Muscle layer of duodenum (tissue), 2 donors: ENCODE results near the gene TBXA2R.

ENCODE experiments used
- H3K27ac ChIP-seq: one replicate; pipeline ENCODE4 v1.7.0; 2013; ENCODE audit warnings: mild to moderate bottlenecking, low read length
- H3K27me3 ChIP-seq: one replicate; pipeline ENCODE4 v1.7.0; 2013; ENCODE audit warnings: low read depth, mild to moderate bottlenecking, control low read depth, low read length
- H3K36me3 ChIP-seq, 2 donors: one replicate each; pipeline ENCODE4 v1.7.0; 2013; ENCODE audit warnings: low read length in 2 of 2, control low read depth in 1 of 2, mild to moderate bottlenecking in 1 of 2; ENCODE audit not compliant: insufficient read depth in 2 of 2, control insufficient read depth in 1 of 2
- H3K4me1 ChIP-seq, 2 donors: one replicate each; pipeline ENCODE4 v1.7.0; 2013; ENCODE audit warnings: low read length in 2 of 2, mild to moderate bottlenecking in 2 of 2, control low read depth in 1 of 2, moderate library complexity in 1 of 2; ENCODE audit not compliant: insufficient read depth in 2 of 2, control insufficient read depth in 1 of 2
- H3K4me3 ChIP-seq, 2 donors: one replicate each; pipeline ENCODE4 v1.7.0; 2013; ENCODE audit warnings: low read length in 2 of 2, low read depth in 1 of 2, mild to moderate bottlenecking in 1 of 2
- H3K9me3 ChIP-seq, 2 donors: one replicate each; pipeline ENCODE4 v1.7.0; 2013; ENCODE audit warnings: low read length in 2 of 2, control low read depth in 1 of 2, mild to moderate bottlenecking in 1 of 2; ENCODE audit not compliant: control insufficient read depth in 1 of 2
- donor health status: healthy.

The TBXA2R gene

GRCh38 chr19:3646336-3647092 lies 39.8 kb upstream of the TBXA2R start:
- Histone ChIP-seq H3K4me3 (no peak overlapping the region), H3K27me3 (no peaks in the 10 kb centered on the region), H3K27ac (no peak overlapping the region), H3K4me1 (peaks cover 0 to 5% of the 10 kb centered on the region in 2 donors), H3K9me3 (no peaks in the 10 kb centered on the region), H3K36me3 (peaks cover 5 to 71% of the 10 kb centered on the region in 2 donors)

DNA sequence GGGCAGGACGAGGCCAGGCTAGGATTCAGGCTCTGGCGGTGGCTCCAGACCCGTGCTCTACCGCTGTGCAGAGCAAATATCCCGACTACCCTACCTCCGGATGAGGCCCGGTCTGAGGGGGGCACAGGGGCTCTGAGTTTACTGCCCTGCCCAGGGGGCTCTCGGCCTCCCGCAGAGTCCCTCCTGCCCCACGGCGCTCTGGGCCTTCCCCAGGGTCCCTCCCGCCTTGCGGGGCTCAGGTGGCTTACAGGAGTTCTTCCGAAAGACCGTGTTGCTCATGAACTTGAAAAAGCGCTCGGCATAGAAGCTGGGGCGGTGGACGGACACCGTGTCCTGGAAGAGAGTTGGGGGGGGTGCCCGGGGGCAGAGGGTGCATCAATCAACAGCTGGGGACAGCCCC lies 39.1 kb upstream of the TBXA2R start:
- Histone ChIP-seq H3K9me3 (no peaks in the 10 kb centered on the region), H3K36me3 (peaks cover 3 to 68% of the 10 kb centered on the region in 2 donors), H3K27me3 (no peaks in the 10 kb centered on the region), H3K4me3 (no peak overlapping the region), H3K4me1 (peaks cover 0 to 5% of the 10 kb centered on the region in 2 donors), H3K27ac (no peak overlapping the region)

DNA sequence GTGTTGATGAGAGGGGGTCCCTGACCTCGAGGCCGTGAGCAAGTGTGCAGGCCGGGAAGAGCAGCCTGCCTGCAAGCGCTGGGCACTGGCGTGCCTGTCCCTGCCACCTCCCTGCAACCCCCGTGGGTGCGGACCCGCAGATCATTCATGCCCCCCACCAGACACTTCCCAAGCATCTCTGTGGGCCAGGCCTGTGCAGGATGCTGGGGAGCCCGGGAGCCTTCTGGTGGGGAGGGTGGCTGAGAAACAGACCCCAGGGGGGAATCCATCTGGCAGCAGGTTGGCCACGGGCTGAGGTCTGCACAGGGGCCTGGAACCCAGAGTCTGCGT lies 38.4 kb upstream of the TBXA2R start:
- peaks cover 3 to 63% of the 10 kb centered on the region in 2 donors for H3K36me3 ChIP-seq
- H3K9me3 ChIP-seq = no peaks in the 10 kb centered on the region
- no peak overlapping the region for H3K4me3 ChIP-seq
- no peaks in the 10 kb centered on the region for H3K27me3 ChIP-seq
- H3K4me1 ChIP-seq = peaks cover 0 to 5% of the 10 kb centered on the region in 2 donors
- H3K27ac ChIP-seq = no peak overlapping the region

DNA sequence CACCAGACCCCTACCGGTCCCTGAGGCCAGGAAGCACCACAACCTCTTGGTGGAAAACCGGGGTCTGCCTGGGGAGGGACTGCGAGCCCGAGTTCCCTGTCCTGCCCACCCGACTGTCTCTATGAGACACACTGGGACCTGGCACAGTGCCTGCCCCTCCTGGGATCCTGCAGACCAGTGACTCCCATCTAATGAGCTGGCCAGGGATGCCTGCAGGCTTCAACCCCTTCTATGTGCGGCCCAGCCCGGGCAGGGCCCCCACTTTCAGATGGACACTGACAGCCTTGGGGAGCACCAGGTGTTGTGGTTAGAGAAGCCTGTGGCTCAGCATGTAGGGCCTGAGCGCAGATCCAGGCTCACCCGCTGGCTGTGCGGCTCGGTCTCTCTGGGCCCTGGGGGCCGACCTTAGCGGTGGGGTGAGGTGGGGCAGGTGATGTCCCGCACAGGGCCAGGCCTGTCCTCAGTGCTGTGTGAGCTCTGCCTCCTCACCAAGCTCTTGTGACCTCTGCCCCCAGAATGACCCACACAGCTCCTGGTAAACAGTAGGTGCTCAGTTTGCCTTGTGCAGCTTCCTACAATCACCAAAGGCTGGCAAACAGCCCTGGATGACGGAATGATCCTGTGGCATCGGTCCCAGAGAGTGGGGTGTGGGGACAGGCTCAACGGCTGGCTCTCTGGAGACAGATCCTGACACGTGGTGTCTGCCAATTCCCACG lies 37.8 kb upstream of the TBXA2R start:
- Histone ChIP-seq H3K9me3 (no peaks in the 10 kb centered on the region), H3K36me3 (peaks cover 8 to 66% of the 10 kb centered on the region in 2 donors), H3K4me3 (no peak overlapping the region), H3K27me3 (no peaks in the 10 kb centered on the region), H3K4me1 (peaks cover 0 to 5% of the 10 kb centered on the region in 2 donors), H3K27ac (no peak overlapping the region)

DNA sequence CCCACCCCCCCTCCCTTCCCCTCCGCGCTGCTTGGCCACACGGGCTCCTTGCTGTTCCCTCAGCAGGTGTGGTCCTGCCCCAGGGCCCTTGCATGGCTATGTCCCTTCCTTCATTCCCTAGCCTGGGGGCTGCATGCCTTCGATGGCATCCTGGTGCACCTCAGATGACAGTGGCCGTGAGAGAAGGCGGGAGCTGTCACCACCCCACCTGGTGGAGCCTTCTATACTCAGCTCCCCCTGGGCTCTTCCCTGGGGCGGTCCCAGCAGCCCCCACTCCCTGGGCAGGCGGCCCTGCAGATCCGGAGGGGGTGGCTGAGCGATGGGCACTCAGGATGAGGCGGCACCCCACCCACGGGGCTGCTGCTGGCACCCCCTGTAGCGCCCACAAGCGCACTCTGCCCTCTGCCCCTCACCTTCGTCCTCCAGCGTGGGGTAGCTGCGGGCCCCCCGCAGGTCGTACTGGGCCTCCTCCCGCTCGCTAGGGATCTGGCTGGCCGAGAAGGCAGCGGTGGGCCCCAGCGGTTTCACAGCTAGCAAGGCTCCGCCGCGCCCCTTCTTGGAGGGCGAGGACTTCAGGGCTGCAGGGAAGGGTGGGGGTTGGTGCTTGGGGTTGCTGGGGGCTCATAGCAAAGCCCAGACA lies 37.1 kb upstream of the TBXA2R start:
- H3K4me1 ChIP-seq = peaks cover 0 to 5% of the 10 kb centered on the region in 2 donors
- H3K27me3 ChIP-seq = no peaks in the 10 kb centered on the region
- no peak overlapping the region for H3K4me3 ChIP-seq
- H3K9me3 ChIP-seq = no peaks in the 10 kb centered on the region
- H3K27ac ChIP-seq = no peak overlapping the region
- H3K36me3 ChIP-seq = peaks cover 10 to 72% of the 10 kb centered on the region in 2 donors

DNA sequence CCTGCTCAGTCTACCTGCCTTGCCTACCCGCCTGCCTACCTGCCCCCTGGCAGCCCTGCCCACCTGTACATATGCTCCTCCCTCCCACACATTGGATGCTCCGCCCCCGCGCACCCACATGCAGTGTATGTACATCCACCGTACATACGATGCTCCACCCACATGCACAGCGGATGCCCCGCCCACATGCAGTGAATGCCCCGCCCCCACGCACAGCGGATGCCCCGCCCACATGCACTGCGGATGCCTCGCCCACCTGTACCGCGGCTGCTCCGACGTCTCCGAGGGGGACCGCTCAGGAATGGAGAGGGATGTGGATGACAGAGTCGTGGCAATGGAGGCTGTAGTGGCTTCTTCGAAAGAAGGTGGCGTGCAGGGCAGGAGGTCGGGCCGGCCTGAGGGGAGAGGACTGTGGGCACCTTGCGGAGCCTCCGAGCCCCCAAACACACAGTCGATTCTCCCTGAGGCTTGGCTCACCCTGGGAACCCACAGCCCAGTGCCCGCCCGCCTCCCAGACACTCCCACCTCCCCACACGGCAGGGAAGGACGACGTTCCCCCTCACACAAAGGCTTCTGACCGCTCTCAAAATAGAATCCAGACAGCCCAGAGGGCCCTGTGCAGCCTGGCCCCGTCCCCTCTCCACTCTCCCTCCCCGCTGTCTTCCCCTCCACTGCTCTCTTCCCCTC lies 36.5 kb upstream of the TBXA2R start:
- H3K4me1 ChIP-seq = peaks cover 0 to 5% of the 10 kb centered on the region in 2 donors
- no peak overlapping the region for H3K27ac ChIP-seq
- no peaks in the 10 kb centered on the region for H3K9me3 ChIP-seq
- H3K4me3 ChIP-seq = no peak overlapping the region
- H3K27me3 ChIP-seq = no peaks in the 10 kb centered on the region
- H3K36me3 ChIP-seq = peaks cover 10 to 72% of the 10 kb centered on the region in 2 donors

GRCh38 chr19:3642296-3642695 lies 35.6 kb upstream of the TBXA2R start:
- H3K27ac ChIP-seq = no peak overlapping the region
- no peaks in the 10 kb centered on the region for H3K27me3 ChIP-seq
- H3K4me1 ChIP-seq = peaks cover 0 to 5% of the 10 kb centered on the region in 2 donors
- H3K36me3 ChIP-seq = peaks cover 10 to 76% of the 10 kb centered on the region in 2 donors
- no peak overlapping the region for H3K4me3 ChIP-seq
- H3K9me3 ChIP-seq = no peaks in the 10 kb centered on the region

DNA sequence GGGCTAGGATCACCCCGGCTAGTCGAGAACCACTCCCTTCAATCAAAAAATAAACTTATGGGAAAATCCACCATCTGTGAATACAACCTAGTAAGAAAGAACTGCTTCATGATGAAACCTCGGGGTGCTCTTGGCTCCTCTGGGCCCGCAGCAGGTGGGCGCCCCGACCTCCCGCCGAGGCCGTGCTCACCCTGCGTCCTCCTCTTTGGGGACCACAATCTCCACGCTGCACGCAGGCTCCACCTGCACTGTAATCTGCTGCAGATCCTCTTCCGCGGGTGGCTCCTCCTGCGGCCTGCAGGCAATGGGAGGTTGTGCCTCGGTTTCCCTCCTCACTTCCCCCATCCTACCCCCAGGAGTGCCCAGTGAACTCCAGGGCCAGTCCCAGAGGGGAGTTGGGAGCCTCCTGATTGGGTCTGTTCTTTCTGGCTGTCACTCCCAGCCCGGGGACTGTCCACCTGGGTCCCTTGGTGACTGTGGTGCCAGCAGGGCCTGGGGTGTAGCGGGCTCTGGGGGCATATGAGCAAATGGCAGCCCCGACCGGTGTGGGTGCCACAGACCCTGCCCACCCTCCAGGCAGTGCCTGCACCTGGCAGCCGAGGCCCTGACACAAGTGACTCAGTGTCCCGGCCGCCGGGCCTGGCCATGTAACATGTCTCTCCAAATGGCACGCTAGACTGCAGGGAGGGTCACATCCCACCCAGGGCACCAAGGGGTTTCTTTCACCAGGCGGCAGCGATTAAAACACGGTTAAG lies 35.0 kb upstream of the TBXA2R start:
- Histone ChIP-seq H3K9me3 (no peaks in the 10 kb centered on the region), H3K27ac (no peak overlapping the region), H3K4me3 (no peak overlapping the region), H3K36me3 (peaks cover 10 to 80% of the 10 kb centered on the region in 2 donors), H3K4me1 (peaks cover 0 to 5% of the 10 kb centered on the region in 2 donors), H3K27me3 (no peaks in the 10 kb centered on the region)

GRCh38 chr19:3639479-3639878 lies 32.8 kb upstream of the TBXA2R start:
- H3K27me3 ChIP-seq = no peaks in the 10 kb centered on the region
- H3K36me3 ChIP-seq = peaks cover 10 to 77% of the 10 kb centered on the region in 2 donors

GRCh38 chr19:3638208-3639193 lies 31.8 kb upstream of the TBXA2R start:
- Histone ChIP-seq H3K27me3 (no peaks in the 10 kb centered on the region), H3K4me3 (no peak overlapping the region), H3K27ac (no peak overlapping the region), H3K9me3 (no peaks in the 10 kb centered on the region), H3K4me1 (no peaks in the 10 kb centered on the region), H3K36me3 (peaks cover 10 to 69% of the 10 kb centered on the region in 2 donors)

More at GRCh38 chr19:3639479-3639878, 32.8 kb upstream of the TBXA2R start:
- H3K9me3 ChIP-seq = no peaks in the 10 kb centered on the region
- H3K27ac ChIP-seq = no peak overlapping the region
- peaks cover 0 to 1% of the 10 kb centered on the region in 2 donors for H3K4me1 ChIP-seq
- no peak overlapping the region for H3K4me3 ChIP-seq
